Peyer's patch (tissue), 4 donors: ENCODE data around the gene GMNC.

ENCODE experiments used
- POLR2A ChIP-seq, 2 donors: fragments of 450-650 bp; IDR thresholded peaks; one replicate each; pipeline ENCODE4 v1.5.1; 2017; ENCODE audit warnings: antibody characterized with exemption in 2 of 2, mild to moderate bottlenecking in 2 of 2, moderate library complexity in 2 of 2
- TF ChIP-seq, protein P1 (sequence below), 6 experiments: fragments of 450-650 bp in 4 of 6; fragments of 200-600 bp in 2 of 6; sonication (generic) in 1 of 6; IDR thresholded peaks; one replicate each; pipeline ENCODE4 v1.5.1; 2017 to 2019; ENCODE audit warnings: antibody characterized with exemption in 6 of 6, mild to moderate bottlenecking in 3 of 6, moderate library complexity in 1 of 6

DNA sequence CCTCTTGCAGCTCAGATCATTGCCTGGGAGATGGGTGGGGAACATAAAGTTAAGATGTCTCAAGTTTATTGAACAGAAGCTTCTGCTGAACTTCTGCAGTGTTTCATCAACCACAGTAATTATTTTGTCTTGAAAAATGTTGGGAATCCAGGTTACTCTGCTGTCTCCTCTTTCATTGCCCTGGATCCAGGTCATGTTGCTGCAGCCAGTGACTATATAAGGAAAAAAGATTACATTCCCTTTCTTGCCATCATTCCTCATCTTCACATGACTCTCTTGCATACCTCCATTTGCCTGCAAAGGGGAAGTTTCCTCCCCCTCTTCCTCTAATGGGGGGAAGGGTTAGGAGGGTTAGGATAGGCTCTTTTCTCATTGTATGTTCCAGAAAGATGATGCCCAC lies 15.1 kb downstream of the GMNC start:
- no peak for TF ChIP-seq POLR2A (IDR thresholded peaks at IDR 0.05)
- TF ChIP-seq, protein P1, sequence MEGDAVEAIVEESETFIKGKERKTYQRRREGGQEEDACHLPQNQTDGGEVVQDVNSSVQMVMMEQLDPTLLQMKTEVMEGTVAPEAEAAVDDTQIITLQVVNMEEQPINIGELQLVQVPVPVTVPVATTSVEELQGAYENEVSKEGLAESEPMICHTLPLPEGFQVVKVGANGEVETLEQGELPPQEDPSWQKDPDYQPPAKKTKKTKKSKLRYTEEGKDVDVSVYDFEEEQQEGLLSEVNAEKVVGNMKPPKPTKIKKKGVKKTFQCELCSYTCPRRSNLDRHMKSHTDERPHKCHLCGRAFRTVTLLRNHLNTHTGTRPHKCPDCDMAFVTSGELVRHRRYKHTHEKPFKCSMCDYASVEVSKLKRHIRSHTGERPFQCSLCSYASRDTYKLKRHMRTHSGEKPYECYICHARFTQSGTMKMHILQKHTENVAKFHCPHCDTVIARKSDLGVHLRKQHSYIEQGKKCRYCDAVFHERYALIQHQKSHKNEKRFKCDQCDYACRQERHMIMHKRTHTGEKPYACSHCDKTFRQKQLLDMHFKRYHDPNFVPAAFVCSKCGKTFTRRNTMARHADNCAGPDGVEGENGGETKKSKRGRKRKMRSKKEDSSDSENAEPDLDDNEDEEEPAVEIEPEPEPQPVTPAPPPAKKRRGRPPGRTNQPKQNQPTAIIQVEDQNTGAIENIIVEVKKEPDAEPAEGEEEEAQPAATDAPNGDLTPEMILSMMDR (IDR thresholded peaks at IDR 0.05): no peak
